GM11168 (cell line): ENCODE measurements around the gene GAB1.

Source experiments
- in situ Hi-C: fragments of 300-500 bp; cut with MboI; formaldehyde crosslinking; loops from one replicate; pipeline ENCODE4 v1.12.0; 2022; ENCODE audit warnings: low sequenced_read_pairs; ENCODE audit not compliant: unreplicated experiment

Gene GAB1

GRCh38 chr4:143336781-143337599 lies at the start of gene GAB1:
TSS of gene GAB1 (plus strand) at chr4:143336876. CDS start at chr4:143337189, 313 bp downstream.
- in situ Hi-C loops, result no loop called here

- in situ Hi-C loops, result no loop called here
Observed at GRCh38 chr4:143287572-143287923, 49.1 kb upstream of the GAB1 start.

- in situ Hi-C loops, result no loop called here
Observed at GRCh38 chr4:143288171-143288570, 48.5 kb upstream of the GAB1 start.

- in situ Hi-C loops, result no loop called here
Observed at GRCh38 chr4:143289370-143289769, 47.3 kb upstream of the GAB1 start.

GRCh38 chr4:143291314-143291713 lies 45.4 kb upstream of the GAB1 start:
- in situ Hi-C loops, result no loop called here

GRCh38 chr4:143292858-143293257 lies 43.8 kb upstream of the GAB1 start:
- in situ Hi-C loops, result no loop called here

- in situ Hi-C loops, result no loop called here
Observed at GRCh38 chr4:143294310-143294709, 42.4 kb upstream of the GAB1 start.

- in situ Hi-C loops, result no loop called here
Observed at GRCh38 chr4:143294710-143295275, 41.9 kb upstream of the GAB1 start.

GRCh38 chr4:143296397-143297067 lies 40.1 kb upstream of the GAB1 start:
- in situ Hi-C loops, result no loop called here

- in situ Hi-C loops, result no loop called here
Observed at GRCh38 chr4:143300860-143301259, 35.8 kb upstream of the GAB1 start.

- in situ Hi-C loops, result no loop called here
Observed at GRCh38 chr4:143302536-143302935, 34.1 kb upstream of the GAB1 start.

GRCh38 chr4:143306788-143307187 lies 29.9 kb upstream of the GAB1 start:
- in situ Hi-C loops, result no loop called here

GRCh38 chr4:143307531-143307930 lies 29.1 kb upstream of the GAB1 start:
- in situ Hi-C loops, result no loop called here

- in situ Hi-C loops, result no loop called here
Observed at GRCh38 chr4:143308377-143308776, 28.3 kb upstream of the GAB1 start.

GRCh38 chr4:143311924-143312323 lies 24.8 kb upstream of the GAB1 start:
- in situ Hi-C loops, result no loop called here

- in situ Hi-C loops, result no loop called here
Observed at GRCh38 chr4:143313521-143313920, 23.2 kb upstream of the GAB1 start.

GRCh38 chr4:143313996-143314395 lies 22.7 kb upstream of the GAB1 start:
- in situ Hi-C loops, result no loop called here

GRCh38 chr4:143320113-143320512 lies 16.6 kb upstream of the GAB1 start:
- in situ Hi-C loops, result no loop called here

GRCh38 chr4:143326735-143327134 lies 9.9 kb upstream of the GAB1 start:
- in situ Hi-C loops, result no loop called here

GRCh38 chr4:143329985-143330384 lies 6.7 kb upstream of the GAB1 start:
- in situ Hi-C loops, result no loop called here

GRCh38 chr4:143335979-143336780 lies 496 bp upstream of the GAB1 start:
- in situ Hi-C loops, result no loop called here
